Glomerular visceral epithelial cell (primary cell): ENCODE measurements around the gene HSPBP1.

Experiments used
- DNase-seq: peaks from one replicate; pipeline ENCODE4 v3.0.0-alpha.2; 2016; ENCODE audit errors: extremely low spot score

HSPBP1 gene

GRCh38 chr19:55304980-55305379 lies 25.1 kb upstream of the HSPBP1 start:
- DNase-seq: no peak

- DNase-seq: no peak
Observed at GRCh38 chr19:55304279-55304978, 24.5 kb upstream of the HSPBP1 start.

GRCh38 chr19:55303477-55303876 lies 23.6 kb upstream of the HSPBP1 start:
- DNase-seq: no peak

- DNase-seq: no peak
Observed at GRCh38 chr19:55302318-55302703, 22.4 kb upstream of the HSPBP1 start.

GRCh38 chr19:55301459-55302317 lies 21.8 kb upstream of the HSPBP1 start:
- peak; percentile 84 for DNase-seq

GRCh38 chr19:55300886-55301458 lies 21.1 kb upstream of the HSPBP1 start:
- DNase-seq: no peak

GRCh38 chr19:55299991-55300390 lies 20.1 kb upstream of the HSPBP1 start:
- no peak for DNase-seq

- no peak for DNase-seq
Observed at GRCh38 chr19:55297267-55297666, 17.4 kb upstream of the HSPBP1 start.

- no peak for DNase-seq
Observed at GRCh38 chr19:55289117-55289796, 9.3 kb upstream of the HSPBP1 start.

- no peak for DNase-seq
Observed at GRCh38 chr19:55287361-55288079, 7.6 kb upstream of the HSPBP1 start.

GRCh38 chr19:55285229-55285890 lies 5.5 kb upstream of the HSPBP1 start:
- DNase-seq: no peak

GRCh38 chr19:55284405-55285058 lies 4.6 kb upstream of the HSPBP1 start:
- DNase-seq: no peak

- DNase-seq: peak; percentile 60
Observed at GRCh38 chr19:55283548-55284377, 3.9 kb upstream of the HSPBP1 start, which contains the start of gene BRSK1. BRSK1 (plus strand) TSS chr19:55283997; CDS start chr19:55284443, 446 bp downstream.

GRCh38 chr19:55279340-55279739 lies 570 bp downstream of the HSPBP1 start:
- DNase-seq: no peak

- no peak for DNase-seq
Observed at GRCh38 chr19:55278391-55279135, 1.3 kb downstream of the HSPBP1 start.

GRCh38 chr19:55277494-55277893 lies 2.4 kb downstream of the HSPBP1 start:
- no peak for DNase-seq

GRCh38 chr19:55276720-55277430 lies 3.0 kb downstream of the HSPBP1 start:
- DNase-seq: no peak
